GM21786 (cell line): ENCODE measurements around the gene EFNB1.

Experiments
- ATAC-seq: cut with Tn5 transposase; IDR thresholded peaks from one replicate; pipeline ENCODE4 v1.9.1; 2021; ENCODE audit not compliant: unreplicated experiment

The EFNB1 gene

DNA sequence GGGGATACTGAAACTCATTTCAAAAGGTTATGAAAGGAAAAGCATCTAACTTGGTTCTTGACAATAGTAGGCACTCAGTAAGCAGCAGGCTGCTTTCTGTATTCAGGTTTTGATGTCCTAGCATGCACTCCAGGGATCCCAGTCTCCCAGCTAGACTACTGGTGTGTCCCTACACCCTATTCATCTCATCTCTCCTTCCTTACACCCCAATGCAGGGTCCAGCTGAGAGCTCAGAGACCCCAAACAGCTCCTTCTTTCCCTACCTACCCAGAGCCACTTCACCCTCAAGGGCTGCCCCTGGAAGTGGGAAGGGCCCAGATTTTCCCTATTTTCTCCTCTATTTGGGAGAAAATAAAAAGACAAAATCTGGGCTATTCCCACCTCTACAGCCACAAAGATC is 1.6 kb upstream of the EFNB1 start:
- ATAC-seq: no peak

DNA sequence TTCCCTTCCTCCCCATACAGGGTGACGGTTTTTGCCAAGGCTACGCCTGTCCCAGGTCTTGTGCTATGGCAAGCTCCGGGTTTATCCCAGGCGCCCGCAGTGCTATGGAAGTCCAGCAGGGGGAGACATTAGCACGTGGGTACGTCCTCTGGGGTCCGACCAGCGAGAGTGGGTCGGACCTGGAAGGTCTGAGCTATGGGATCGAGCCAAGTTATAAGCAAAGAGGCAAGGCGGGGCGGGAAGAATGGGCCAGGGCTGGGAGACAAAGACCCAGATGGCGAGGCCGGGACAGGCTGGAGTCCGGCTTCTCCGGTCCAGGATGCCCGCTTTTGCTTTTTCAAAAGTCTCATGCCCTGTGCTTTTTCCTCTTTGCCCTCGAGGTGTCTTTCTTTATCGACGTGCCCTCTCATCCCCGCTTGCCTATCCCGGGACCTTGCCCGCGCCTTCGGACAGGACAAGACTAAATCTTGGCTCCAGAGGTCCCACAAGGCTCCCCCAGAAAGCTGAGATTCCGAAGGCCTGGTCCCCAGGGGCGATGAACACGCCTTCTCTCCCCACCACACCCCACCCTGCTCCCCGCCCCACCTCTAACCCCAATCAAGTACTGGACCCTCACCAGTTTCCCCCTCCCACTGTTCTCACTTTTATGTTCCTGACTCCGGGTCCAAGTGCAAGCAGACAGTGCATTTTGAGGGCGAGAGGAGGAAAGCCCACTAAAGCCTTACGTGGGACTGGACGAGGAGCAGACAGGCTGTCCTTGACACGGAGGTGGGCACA is 785 bp upstream of the EFNB1 start:
- no peak for ATAC-seq

DNA sequence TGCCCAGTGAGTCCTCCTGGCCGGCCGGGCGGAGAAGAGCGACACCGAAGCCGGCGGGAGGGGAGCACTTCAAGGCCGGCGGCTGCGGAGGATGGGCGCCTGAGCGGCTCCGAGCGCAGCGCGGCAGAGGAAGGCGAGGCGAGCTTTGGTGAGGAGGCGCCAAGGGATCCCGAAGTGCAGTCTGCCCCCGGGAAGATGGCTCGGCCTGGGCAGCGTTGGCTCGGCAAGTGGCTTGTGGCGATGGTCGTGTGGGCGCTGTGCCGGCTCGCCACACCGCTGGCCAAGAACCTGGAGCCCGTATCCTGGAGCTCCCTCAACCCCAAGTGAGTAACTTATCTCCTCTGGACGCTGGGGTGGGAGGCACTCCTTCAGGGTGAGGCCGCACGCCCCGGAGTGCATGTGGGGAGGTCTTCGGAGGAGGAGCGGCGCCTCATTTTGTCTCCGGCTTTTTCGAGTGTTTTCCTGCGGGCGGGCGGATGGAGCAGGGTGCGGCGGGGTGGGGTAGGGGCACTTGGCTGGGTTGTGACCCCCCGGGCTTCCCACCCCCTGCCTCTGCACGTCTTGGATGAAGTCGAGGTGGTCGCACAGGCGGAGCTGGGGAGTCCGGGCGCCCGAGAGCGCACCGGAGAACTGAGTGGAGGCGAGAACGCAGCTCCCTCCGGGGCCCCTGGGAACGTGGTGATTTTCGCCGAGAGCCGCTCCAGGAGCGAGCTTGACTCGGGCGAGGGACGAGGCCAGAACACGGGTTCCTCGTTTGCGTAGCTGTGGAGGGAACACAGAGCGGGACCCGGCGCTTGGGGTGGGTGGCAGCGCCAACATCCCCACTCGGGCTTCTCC is 979 bp downstream of the EFNB1 start:
- ATAC-seq: no peak

GRCh38 chrX:68830419-68831404 is 1.9 kb downstream of the EFNB1 start:
- ATAC-seq: no peak

DNA sequence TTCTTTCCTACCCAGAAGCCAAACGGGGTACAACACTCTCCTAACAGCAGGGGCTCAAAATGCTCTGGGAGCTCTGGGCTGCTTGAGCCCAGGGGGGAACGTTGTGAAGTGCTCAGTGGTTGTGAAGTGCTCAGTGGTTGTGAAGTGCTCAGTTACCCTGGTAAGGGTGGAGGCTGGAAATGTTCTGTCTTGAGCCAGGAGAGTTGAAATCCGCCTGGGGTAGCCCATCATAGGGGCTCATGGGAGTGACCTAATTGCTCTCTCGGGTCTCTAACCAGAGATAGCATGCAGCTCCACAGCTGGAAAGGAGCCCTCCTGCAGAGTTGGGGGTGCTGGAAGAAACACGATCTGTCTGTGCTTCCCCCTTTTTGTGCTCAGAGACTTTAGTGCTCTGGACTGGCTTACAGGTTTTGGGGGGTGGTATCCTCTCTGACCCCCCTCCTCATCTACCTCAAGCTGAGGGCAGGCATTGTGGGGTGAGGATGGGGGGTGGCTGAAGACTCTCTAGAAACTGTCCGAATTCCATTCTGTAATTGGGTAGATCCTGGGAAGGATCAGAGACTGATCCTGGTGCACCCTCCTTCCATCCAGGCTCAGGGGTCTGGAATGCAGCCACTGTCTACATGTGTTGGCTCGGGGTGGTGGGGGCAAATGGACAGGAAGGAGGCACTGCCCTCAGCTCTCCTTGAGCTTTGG is 2.7 kb downstream of the EFNB1 start:
- ATAC-seq: no peak

GRCh38 chrX:68832101-68832416 is 3.2 kb downstream of the EFNB1 start:
- ATAC-seq: no peak

DNA sequence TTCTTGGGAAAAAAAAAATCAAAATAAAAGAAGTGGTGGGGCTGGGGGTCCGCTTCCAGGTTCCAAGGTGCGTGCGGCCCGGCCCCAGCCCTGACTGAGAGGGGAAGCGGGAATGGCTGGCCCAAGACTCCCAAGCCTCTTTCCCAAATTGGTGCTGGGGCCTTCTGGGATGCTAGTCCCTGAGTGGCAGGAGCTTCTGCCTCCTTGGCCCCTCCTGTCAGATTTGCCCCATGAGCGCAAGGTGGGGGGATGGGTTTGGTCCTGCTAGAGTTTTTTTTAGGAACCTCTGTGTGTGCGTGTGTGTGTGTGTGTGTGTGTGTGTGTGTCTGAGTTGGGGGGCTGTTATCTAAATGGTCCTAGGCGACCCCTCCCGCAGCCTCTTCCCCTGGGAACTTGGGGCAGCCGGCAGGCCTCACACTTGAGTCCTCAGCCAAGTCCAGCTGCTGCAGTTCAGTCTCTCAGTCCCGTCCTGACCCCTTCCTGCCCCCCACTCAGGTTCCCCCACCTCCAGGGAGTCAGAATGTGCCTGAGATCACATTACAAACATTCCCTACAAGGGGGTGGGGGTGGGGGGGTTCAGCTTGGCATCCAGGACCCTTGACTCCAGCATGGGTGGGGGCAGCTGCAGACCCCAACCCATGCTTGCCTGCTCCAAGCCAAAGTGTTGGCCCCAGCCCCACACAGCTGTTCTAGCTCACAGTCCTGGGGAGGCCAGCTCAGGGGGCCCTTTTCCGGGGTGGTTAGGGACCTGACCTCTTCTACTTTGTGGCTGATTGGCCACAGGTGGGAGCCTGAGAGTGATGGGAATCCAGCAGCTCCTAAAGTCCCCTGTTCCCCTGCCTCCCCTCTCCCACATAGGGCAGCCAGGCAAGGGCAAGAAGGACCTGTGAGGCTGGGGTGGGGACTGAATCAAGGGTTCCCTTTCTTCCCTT is 4.0 kb downstream of the EFNB1 start:
- ATAC-seq: no peak

DNA sequence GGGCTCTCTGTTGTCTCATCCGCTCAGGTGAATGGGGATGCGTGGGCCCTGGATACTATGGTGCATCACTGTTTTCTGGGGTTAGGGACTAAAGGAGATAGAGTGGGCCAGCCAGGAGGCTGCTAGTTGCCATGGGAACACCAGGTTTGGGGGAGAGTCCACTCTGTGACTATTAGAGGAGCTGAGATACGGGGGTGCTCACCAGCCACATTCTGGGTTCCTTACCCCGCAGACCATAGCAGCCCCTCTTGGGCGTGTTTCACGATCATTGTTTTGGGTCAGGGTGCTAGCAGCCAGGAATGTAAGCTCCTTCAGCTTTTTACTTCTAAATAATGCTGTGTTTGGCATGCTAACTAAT is 4.6 kb downstream of the EFNB1 start:
- ATAC-seq: no peak

- ATAC-seq: no peak
Observed at GRCh38 chrX:68833855-68834331, 5.1 kb downstream of the EFNB1 start.

- no peak for ATAC-seq
Observed at GRCh38 chrX:68834371-68835103, 5.7 kb downstream of the EFNB1 start.

- no peak for ATAC-seq
Observed at GRCh38 chrX:68835104-68835442, 6.3 kb downstream of the EFNB1 start.

- no peak for ATAC-seq
Observed at GRCh38 chrX:68835468-68835867, 6.6 kb downstream of the EFNB1 start.

DNA sequence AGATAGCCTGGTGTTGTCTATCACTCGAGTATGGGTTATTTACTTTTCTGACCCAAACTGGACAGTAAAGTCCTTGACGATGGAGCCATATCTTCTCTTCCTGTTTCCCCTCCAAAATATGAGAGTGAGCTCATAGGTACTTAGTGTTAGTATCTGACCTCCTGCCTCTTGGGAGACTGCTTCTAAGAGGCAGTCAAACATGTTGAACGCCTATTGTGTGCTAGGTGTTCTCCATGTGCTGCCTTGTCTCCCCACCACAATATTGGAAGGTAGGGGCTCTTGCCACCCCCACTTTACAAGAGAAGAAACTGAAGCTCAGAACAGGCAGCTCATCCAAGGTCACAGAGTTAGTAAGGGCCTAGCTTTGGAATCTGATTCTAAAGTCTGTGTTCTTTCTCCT is 8.3 kb downstream of the EFNB1 start:
- ATAC-seq: no peak

- no peak for ATAC-seq
Observed at GRCh38 chrX:68838571-68838910, 9.7 kb downstream of the EFNB1 start.

DNA sequence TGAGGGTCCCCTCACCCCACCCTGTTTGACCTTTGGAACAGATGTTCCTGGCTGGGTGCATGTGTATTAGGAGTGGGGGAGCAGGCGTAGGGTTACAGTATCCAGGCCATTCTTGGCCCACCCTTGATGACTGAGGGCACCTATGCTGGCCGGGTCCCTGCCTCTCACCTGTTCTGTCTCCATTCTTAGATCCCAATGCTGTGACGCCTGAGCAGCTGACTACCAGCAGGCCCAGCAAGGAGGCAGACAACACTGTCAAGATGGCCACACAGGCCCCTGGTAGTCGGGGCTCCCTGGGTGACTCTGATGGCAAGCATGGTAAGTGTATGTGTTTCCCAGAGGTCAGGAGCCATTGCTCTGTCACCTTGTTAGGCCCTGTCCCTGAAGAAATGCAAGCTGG is 10.9 kb downstream of the EFNB1 start:
- no peak for ATAC-seq

- ATAC-seq: no peak
Observed at GRCh38 chrX:68840256-68840655, 11.4 kb downstream of the EFNB1 start.

DNA sequence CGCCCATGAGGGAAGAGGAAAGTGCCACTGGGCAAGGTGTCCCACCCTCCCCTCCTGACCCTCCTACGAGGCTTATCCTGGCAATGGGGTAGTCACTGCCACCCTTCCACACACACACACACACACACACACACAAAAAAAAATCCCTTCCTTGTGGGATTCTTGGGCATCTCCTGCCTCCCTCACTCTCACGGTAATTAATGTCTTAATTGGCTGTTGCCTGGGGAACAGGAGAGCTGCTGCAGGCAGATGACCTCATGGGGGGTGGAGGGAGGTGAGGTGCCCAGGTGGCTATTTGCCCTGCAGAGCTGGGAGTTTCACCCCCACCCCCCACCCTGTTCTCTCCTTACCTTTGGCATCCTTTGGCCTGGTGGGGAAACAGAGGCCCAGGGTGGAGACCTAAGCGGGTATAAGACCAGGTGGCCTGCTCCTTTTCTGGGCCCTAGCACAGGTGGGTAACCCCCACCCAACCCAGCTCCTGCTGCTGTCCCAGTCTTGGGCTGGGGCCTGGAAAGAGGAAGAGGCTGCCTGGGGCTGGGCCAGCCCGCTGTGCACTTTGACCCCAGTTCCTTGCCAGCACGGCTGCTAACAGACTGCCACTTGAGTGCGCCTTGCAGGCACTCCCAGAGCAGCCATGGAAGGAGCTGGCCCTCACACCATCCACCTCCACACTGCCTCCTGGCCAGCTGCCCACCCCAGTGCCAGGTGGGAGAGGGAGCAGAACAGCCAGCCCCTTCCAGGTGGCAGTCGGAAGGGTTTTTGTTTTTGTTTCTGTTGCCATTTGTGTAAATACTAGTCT is 12.6 kb downstream of the EFNB1 start:
- no peak for ATAC-seq

DNA sequence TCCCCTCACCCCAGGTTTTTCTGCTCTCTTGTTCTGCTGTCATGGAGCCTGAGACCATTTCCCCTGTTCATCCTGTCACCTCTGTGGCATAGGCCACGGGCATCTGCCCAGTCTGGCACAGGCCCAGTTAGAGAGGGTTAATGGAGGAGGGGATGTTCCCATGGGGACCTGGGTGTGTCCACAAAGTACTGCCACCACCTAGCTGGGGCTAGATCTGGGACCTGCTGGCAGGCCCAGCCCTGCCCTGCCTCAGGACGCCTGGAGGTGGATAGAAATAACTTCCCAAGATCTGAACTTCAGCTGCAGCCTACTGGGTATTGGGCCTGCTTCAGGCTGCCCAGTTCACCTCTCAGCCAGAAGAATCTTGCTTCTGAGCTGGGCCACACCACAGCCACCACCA is 13.5 kb downstream of the EFNB1 start:
- no peak for ATAC-seq
